Ectodermal cell (in vitro differentiated cells): Measurements from ENCODE around the gene RBM39.

ENCODE experiments used
- H3K27ac ChIP-seq: 2 replicates; pipeline ENCODE4 v1.7.0; 2013; ENCODE audit warnings: mild to moderate bottlenecking, low read depth, low read length; ENCODE audit not compliant: insufficient read depth, poor library complexity, severe bottlenecking
- H3K27me3 ChIP-seq: 2 replicates; pipeline ENCODE4 v1.7.0; 2013; ENCODE audit warnings: mild to moderate bottlenecking, low read length; ENCODE audit not compliant: insufficient read depth, control insufficient read depth, poor library complexity, severe bottlenecking
- H3K36me3 ChIP-seq: one replicate; pipeline ENCODE4 v1.7.0; 2013; ENCODE audit warnings: low read length; ENCODE audit not compliant: control insufficient read depth, insufficient read depth
- H3K4me1 ChIP-seq: one replicate; pipeline ENCODE4 v1.7.0; 2013; ENCODE audit warnings: low read length; ENCODE audit not compliant: control insufficient read depth, insufficient read depth
- H3K4me3 ChIP-seq: 2 replicates; pipeline ENCODE4 v1.7.0; 2013; ENCODE audit warnings: low read depth, low read length, control low read depth; ENCODE audit not compliant: insufficient read depth
- H3K9me3 ChIP-seq: 2 replicates; pipeline ENCODE4 v1.7.0; 2013; ENCODE audit warnings: mild to moderate bottlenecking, low read length, moderate library complexity; ENCODE audit not compliant: control insufficient read depth
- WGBS, 2 experiments: methylation state at CpG; one replicate each; pipeline ENCODE4 v1.1.7; 2013; ENCODE audit warnings: missing lambda C conversion rate in 2 of 2; 5-methylcytosine and 5-hydroxymethylcytosine counted together

Gene RBM39

GRCh38 chr20:35734777-35735649, 7.0 kb downstream of the RBM39 start:
- no peaks in the 10 kb centered on the region for H3K27me3 ChIP-seq
- H3K4me1 ChIP-seq = peaks cover 9% of the 10 kb centered on the region
- no peaks in the 10 kb centered on the region for H3K9me3 ChIP-seq
- 92 to 100% methylated on average over 3 of the region's 4 CpGs for whole genome bisulfite sequencing, 2 experiments
- H3K4me3 ChIP-seq = no peak overlapping the region
- H3K36me3 ChIP-seq = peaks cover 70% of the 10 kb centered on the region
- no peak overlapping the region for H3K27ac ChIP-seq

GRCh38 chr20:35734374-35734773, 7.7 kb downstream of the RBM39 start:
- peaks cover 3% of the 10 kb centered on the region for H3K4me1 ChIP-seq
- H3K4me3 ChIP-seq = no peak overlapping the region
- no peak overlapping the region for H3K27ac ChIP-seq
- H3K9me3 ChIP-seq = no peaks in the 10 kb centered on the region
- peaks cover 70% of the 10 kb centered on the region for H3K36me3 ChIP-seq
- H3K27me3 ChIP-seq = no peaks in the 10 kb centered on the region

GRCh38 chr20:35732644-35732982, 9.4 kb downstream of the RBM39 start:
- Histone ChIP-seq H3K27ac (no peak overlapping the region), H3K9me3 (no peaks in the 10 kb centered on the region), H3K36me3 (peaks cover 64% of the 10 kb centered on the region), H3K4me3 (no peak overlapping the region), H3K27me3 (no peaks in the 10 kb centered on the region), H3K4me1 (no peaks in the 10 kb centered on the region)
- WGBS, 2 experiments = 88 to 91% methylated on average over 1 of the region's 1 CpG

- no peaks in the 10 kb centered on the region for H3K9me3 ChIP-seq
- no peaks in the 10 kb centered on the region for H3K4me1 ChIP-seq
- 94% methylated on average over 24 of the region's 24 CpGs for WGBS, 2 experiments
- no peak overlapping the region for H3K4me3 ChIP-seq
- H3K36me3 ChIP-seq = peaks cover 68% of the 10 kb centered on the region
- H3K27me3 ChIP-seq = no peaks in the 10 kb centered on the region
- no peak overlapping the region for H3K27ac ChIP-seq
Measured at GRCh38 chr20:35731862-35732643, 10.0 kb downstream of the RBM39 start.

GRCh38 chr20:35731469-35731788, 10.6 kb downstream of the RBM39 start:
- H3K4me1 ChIP-seq = no peaks in the 10 kb centered on the region
- no peak overlapping the region for H3K27ac ChIP-seq
- WGBS, 2 experiments = 100% methylated on average over 1 to 2 of the region's 2 CpGs
- peaks cover 71% of the 10 kb centered on the region for H3K36me3 ChIP-seq
- no peaks in the 10 kb centered on the region for H3K9me3 ChIP-seq
- no peak overlapping the region for H3K4me3 ChIP-seq
- no peaks in the 10 kb centered on the region for H3K27me3 ChIP-seq

GRCh38 chr20:35730583-35731468, 11.2 kb downstream of the RBM39 start:
- no peaks in the 10 kb centered on the region for H3K27me3 ChIP-seq
- no peak overlapping the region for H3K27ac ChIP-seq
- H3K36me3 ChIP-seq = peaks cover 74% of the 10 kb centered on the region
- H3K4me3 ChIP-seq = no peak overlapping the region
- 96 to 97% methylated on average over 3 to 4 of the region's 4 CpGs for WGBS, 2 experiments
- H3K9me3 ChIP-seq = no peaks in the 10 kb centered on the region
- no peaks in the 10 kb centered on the region for H3K4me1 ChIP-seq

GRCh38 chr20:35729836-35730582, 12.1 kb downstream of the RBM39 start:
- Histone ChIP-seq H3K27ac (no peak overlapping the region), H3K4me3 (no peak overlapping the region), H3K4me1 (no peaks in the 10 kb centered on the region), H3K27me3 (no peaks in the 10 kb centered on the region), H3K36me3 (peaks cover 69% of the 10 kb centered on the region), H3K9me3 (no peaks in the 10 kb centered on the region)
- 90 to 99% methylated on average over 2 of the region's 2 CpGs for WGBS, 2 experiments

- no peaks in the 10 kb centered on the region for H3K4me1 ChIP-seq
- no peaks in the 10 kb centered on the region for H3K27me3 ChIP-seq
- peaks cover 70% of the 10 kb centered on the region for H3K36me3 ChIP-seq
- WGBS, 2 experiments = 92 to 96% methylated on average over 7 of the region's 7 CpGs
- H3K27ac ChIP-seq = no peak overlapping the region
- no peak overlapping the region for H3K4me3 ChIP-seq
- no peaks in the 10 kb centered on the region for H3K9me3 ChIP-seq
Measured at GRCh38 chr20:35729283-35729807, 12.7 kb downstream of the RBM39 start.

- Histone ChIP-seq H3K9me3 (no peaks in the 10 kb centered on the region), H3K4me3 (no peak overlapping the region), H3K27ac (no peak overlapping the region), H3K4me1 (no peaks in the 10 kb centered on the region), H3K27me3 (no peaks in the 10 kb centered on the region), H3K36me3 (peaks cover 66% of the 10 kb centered on the region)
- 94% methylated on average over 20 of the region's 20 CpGs for WGBS, 2 experiments
Measured at GRCh38 chr20:35726842-35727711, 15.0 kb downstream of the RBM39 start.
